ENCODE results near the gene TMEM147. TPM values are rescaled to one million over a fixed set of nuclear protein-coding genes. Genes with fewer than 3 reads are reported as not detected.
A peak's percentile ranks its signal among the peaks of the same experiment; 100 is the strongest.

Gene TMEM147
- total RNA-seq, 1 donor from 2014 or later = 77.7 TPM

GRCh38 chr19:35556025-35556590 lies 10.7 kb downstream of the TMEM147 start:
- H3K4me1 ChIP-seq = peaks cover 6% of the 10 kb centered on the region
- intact Hi-C loops (cut with DNase I) = no loop called here
- DNase-seq (no peak), ATAC-seq (no peak)
- no peak overlapping the region for H3K4me3 ChIP-seq
- H3K27me3 ChIP-seq = peaks cover 17% of the 10 kb centered on the region
- H3K27ac ChIP-seq = no peak overlapping the region
- H3K36me3 ChIP-seq = no peaks in the 10 kb centered on the region
- H3K9me3 ChIP-seq = no peaks in the 10 kb centered on the region
- no peak for TF ChIP-seq CTCF (IDR thresholded peaks at IDR 0.05)

GRCh38 chr19:35556846-35557538 lies 11.6 kb downstream of the TMEM147 start:
- Histone ChIP-seq H3K9me3 (no peaks in the 10 kb centered on the region), H3K27me3 (peaks cover 17% of the 10 kb centered on the region), H3K4me3 (no peak overlapping the region), H3K27ac (no peak overlapping the region), H3K4me1 (peaks cover 6% of the 10 kb centered on the region), H3K36me3 (no peaks in the 10 kb centered on the region)
- TF ChIP-seq CTCF (IDR thresholded peaks at IDR 0.05) = no peak
- DNase-seq = no peak
- intact Hi-C loops (cut with DNase I) = no loop called here
- ATAC-seq = no peak

- intact Hi-C loops (cut with DNase I) = no loop called here
- ATAC-seq (peak; percentile 69), DNase-seq (peak; percentile 84)
- H3K4me3 ChIP-seq = peak overlapping the region; percentile 31
- peaks cover 21% of the 10 kb centered on the region for H3K27me3 ChIP-seq
- H3K9me3 ChIP-seq = no peaks in the 10 kb centered on the region
- H3K4me1 ChIP-seq = peaks cover 6% of the 10 kb centered on the region
- H3K36me3 ChIP-seq = no peaks in the 10 kb centered on the region
- TF ChIP-seq CTCF (IDR thresholded peaks at IDR 0.05) = no peak
- H3K27ac ChIP-seq = no peak overlapping the region
These were observed 12.3 kb downstream of the TMEM147 start for GRCh38 chr19:35557539-35558399.

GRCh38 chr19:35558400-35559280 lies 13.2 kb downstream of the TMEM147 start:
- Histone ChIP-seq H3K4me1 (peaks cover 6% of the 10 kb centered on the region), H3K4me3 (peak overlapping the region; percentile 31), H3K27ac (no peak overlapping the region), H3K36me3 (no peaks in the 10 kb centered on the region), H3K27me3 (peaks cover 21% of the 10 kb centered on the region), H3K9me3 (no peaks in the 10 kb centered on the region)
- ATAC-seq = no peak
- no peak for TF ChIP-seq CTCF (IDR thresholded peaks at IDR 0.05)
- intact Hi-C loops (cut with DNase I) = no loop called here
- DNase-seq = no peak

- Histone ChIP-seq H3K27me3 (peaks cover 21% of the 10 kb centered on the region), H3K4me1 (peaks cover 6% of the 10 kb centered on the region), H3K4me3 (no peak overlapping the region), H3K36me3 (no peaks in the 10 kb centered on the region), H3K9me3 (no peaks in the 10 kb centered on the region), H3K27ac (no peak overlapping the region)
- intact Hi-C loops (cut with DNase I) = no loop called here
- TF ChIP-seq CTCF (IDR thresholded peaks at IDR 0.05) = no peak
- ATAC-seq = no peak
- DNase-seq = no peak
These were observed 13.8 kb downstream of the TMEM147 start for GRCh38 chr19:35559281-35559659.

Measured in upper lobe of right lung (tissue), 1 donor.